ENCODE measurements around the gene COL5A1.

GRCh38 chr9:134848504-134848903, 206.9 kb downstream of the COL5A1 start:
- TF ChIP-seq, protein P1, sequence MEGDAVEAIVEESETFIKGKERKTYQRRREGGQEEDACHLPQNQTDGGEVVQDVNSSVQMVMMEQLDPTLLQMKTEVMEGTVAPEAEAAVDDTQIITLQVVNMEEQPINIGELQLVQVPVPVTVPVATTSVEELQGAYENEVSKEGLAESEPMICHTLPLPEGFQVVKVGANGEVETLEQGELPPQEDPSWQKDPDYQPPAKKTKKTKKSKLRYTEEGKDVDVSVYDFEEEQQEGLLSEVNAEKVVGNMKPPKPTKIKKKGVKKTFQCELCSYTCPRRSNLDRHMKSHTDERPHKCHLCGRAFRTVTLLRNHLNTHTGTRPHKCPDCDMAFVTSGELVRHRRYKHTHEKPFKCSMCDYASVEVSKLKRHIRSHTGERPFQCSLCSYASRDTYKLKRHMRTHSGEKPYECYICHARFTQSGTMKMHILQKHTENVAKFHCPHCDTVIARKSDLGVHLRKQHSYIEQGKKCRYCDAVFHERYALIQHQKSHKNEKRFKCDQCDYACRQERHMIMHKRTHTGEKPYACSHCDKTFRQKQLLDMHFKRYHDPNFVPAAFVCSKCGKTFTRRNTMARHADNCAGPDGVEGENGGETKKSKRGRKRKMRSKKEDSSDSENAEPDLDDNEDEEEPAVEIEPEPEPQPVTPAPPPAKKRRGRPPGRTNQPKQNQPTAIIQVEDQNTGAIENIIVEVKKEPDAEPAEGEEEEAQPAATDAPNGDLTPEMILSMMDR (IDR thresholded peaks at IDR 0.05; ENCODE audit: borderline replicate concordance, extremely low read depth, low read length, poor library complexity, severe bottlenecking), result no peak
- TF ChIP-seq EZH2 (IDR thresholded peaks at IDR 0.05; ENCODE audit: borderline replicate concordance, low read depth, low read length, severe bottlenecking), result no peak

All from DND-41 (cell line).